T-helper 17 cell (primary cell): ENCODE results near the gene RASSF8. TPM values are rescaled to one million over a fixed set of nuclear protein-coding genes. Genes with fewer than 3 reads are reported as not detected.
A peak's percentile ranks its signal among the peaks of the same experiment; 100 is the strongest.

Experiments used
- ATAC-seq: fragments of 150-1000 bp; cut with Tn5 transposase; 2 replicates; pipeline ENCODE4 v1.10.0; 2021; ENCODE audit warnings: mild to moderate bottlenecking, moderate library complexity
- DNase-seq, 3 donors: peaks; one replicate each; pipeline versions ENCODE4 v3.0.0 to v3.0.0-alpha.2; 2020 to 2021
- H3K9me3 ChIP-seq: one replicate; pipeline ENCODE4 v1.7.0; 2013; ENCODE audit warnings: low read length, mild to moderate bottlenecking; ENCODE audit not compliant: control insufficient read depth, poor library complexity, severe bottlenecking
- H3K27ac Mint-ChIP-seq: one replicate; pipeline ENCODE4 v1.8.0; 2022; ENCODE audit warnings: mild to moderate bottlenecking, moderate library complexity, mixed read lengths
- H3K27me3 Mint-ChIP-seq: one replicate; pipeline ENCODE4 v1.8.0; 2022; ENCODE audit warnings: mixed read lengths
- H3K36me3 Mint-ChIP-seq: one replicate; pipeline ENCODE4 v1.8.0; 2022; ENCODE audit warnings: low read depth, mixed read lengths
- H3K4me1 Mint-ChIP-seq: one replicate; pipeline ENCODE4 v1.8.0; 2022; ENCODE audit warnings: mild to moderate bottlenecking, mixed read lengths
- H3K4me3 Mint-ChIP-seq: one replicate; pipeline ENCODE4 v1.8.0; 2022; ENCODE audit warnings: mild to moderate bottlenecking, moderate library complexity, mixed read lengths
- total RNA-seq, 4 donors: library from RNA in 2 of 4; stranded (reverse) in 2 of 4; gene quantifications; one replicate each; pipeline ENCODE4 v1.2.3 and lab custom pipeline; 2022 to 2026

Gene RASSF8
- total RNA-seq, 2 donors from 2014 or later = 0.05 TPM; not detected in 1

- no peak overlapping the region for H3K4me3 Mint-ChIP-seq
Observed at GRCh38 chr12:26119391-26119989, 161.0 kb downstream of the RASSF8 start.

GRCh38 chr12:26120561-26121274 lies 162.2 kb downstream of the RASSF8 start:
- Mint-ChIP-seq H3K4me1 (peaks cover 30% of the 10 kb centered on the region), H3K36me3 (peaks cover 3% of the 10 kb centered on the region), H3K4me3 (peak overlapping the region; percentile 9), H3K27me3 (peaks cover 63% of the 10 kb centered on the region), H3K27ac (no peak overlapping the region)
- H3K9me3 ChIP-seq = no peaks in the 10 kb centered on the region
- ATAC-seq (no peak), DNase-seq (no peak)

More at GRCh38 chr12:26119391-26119989, 161.0 kb downstream of the RASSF8 start:
- DNase-seq (no peak), ATAC-seq (no peak)
- peaks cover 24% of the 10 kb centered on the region for H3K4me1 Mint-ChIP-seq
- H3K27me3 Mint-ChIP-seq = peaks cover 53% of the 10 kb centered on the region
- no peaks in the 10 kb centered on the region for H3K9me3 ChIP-seq
- no peak overlapping the region for H3K27ac Mint-ChIP-seq
- peaks cover 3% of the 10 kb centered on the region for H3K36me3 Mint-ChIP-seq

GRCh38 chr12:26121323-26122060 lies 163.0 kb downstream of the RASSF8 start:
- peaks cover 30% of the 10 kb centered on the region for H3K4me1 Mint-ChIP-seq
- peaks cover 67% of the 10 kb centered on the region for H3K27me3 Mint-ChIP-seq
- DNase-seq = no peak
- H3K36me3 Mint-ChIP-seq = peaks cover 3% of the 10 kb centered on the region
- no peak overlapping the region for H3K27ac Mint-ChIP-seq
- H3K4me3 Mint-ChIP-seq = peak overlapping the region; percentile 77
- H3K9me3 ChIP-seq = no peaks in the 10 kb centered on the region
- peak; percentile 2 for ATAC-seq

- no peaks in the 10 kb centered on the region for H3K9me3 ChIP-seq
- Mint-ChIP-seq H3K36me3 (peaks cover 3% of the 10 kb centered on the region), H3K27me3 (peaks cover 65% of the 10 kb centered on the region), H3K4me3 (peak overlapping the region; percentile 77), H3K4me1 (peaks cover 31% of the 10 kb centered on the region), H3K27ac (no peak overlapping the region)
- peak; percentile 54 for ATAC-seq
- DNase-seq = peak in 2 of 3 donors; percentile 10 to 24
Observed at GRCh38 chr12:26122061-26122680, 163.7 kb downstream of the RASSF8 start.

GRCh38 chr12:26122681-26123481 lies 164.4 kb downstream of the RASSF8 start:
- peaks cover 70% of the 10 kb centered on the region for H3K27me3 Mint-ChIP-seq
- no peaks in the 10 kb centered on the region for H3K9me3 ChIP-seq
- H3K27ac Mint-ChIP-seq = peak overlapping the region; percentile 71
- DNase-seq (peak in 1 of 3 donors; percentile 16), ATAC-seq (peak; percentile 50)
- peak overlapping the region; percentile 89 for H3K4me3 Mint-ChIP-seq
- H3K4me1 Mint-ChIP-seq = peaks cover 35% of the 10 kb centered on the region
- H3K36me3 Mint-ChIP-seq = peaks cover 9% of the 10 kb centered on the region

- DNase-seq = no peak
- H3K9me3 ChIP-seq = no peaks in the 10 kb centered on the region
- H3K36me3 Mint-ChIP-seq = peaks cover 11% of the 10 kb centered on the region
- H3K27me3 Mint-ChIP-seq = peaks cover 72% of the 10 kb centered on the region
- peaks cover 35% of the 10 kb centered on the region for H3K4me1 Mint-ChIP-seq
- H3K27ac Mint-ChIP-seq = peak overlapping the region; percentile 71
- peak; percentile 5 for ATAC-seq
- peak overlapping the region; percentile 89 for H3K4me3 Mint-ChIP-seq
Observed at GRCh38 chr12:26123482-26123980, 165.0 kb downstream of the RASSF8 start.

- no peaks in the 10 kb centered on the region for H3K9me3 ChIP-seq
- H3K36me3 Mint-ChIP-seq = peaks cover 11% of the 10 kb centered on the region
- peaks cover 76% of the 10 kb centered on the region for H3K27me3 Mint-ChIP-seq
- peaks cover 35% of the 10 kb centered on the region for H3K4me1 Mint-ChIP-seq
- H3K27ac Mint-ChIP-seq = no peak within 1 kb of the TSS
- no peak for DNase-seq
- ATAC-seq = peak; percentile 18
- peak within 1 kb of the TSS; percentile 89 for H3K4me3 Mint-ChIP-seq
Observed at GRCh38 chr12:26124446-26125399, 166.2 kb downstream of the RASSF8 start, which contains the start of gene BHLHE41. Gene BHLHE41, minus strand, starts transcription at chr12:26125037. Its CDS starts 258 bp downstream, at chr12:26124779.

- Mint-ChIP-seq H3K27ac (no peak overlapping the region), H3K27me3 (peaks cover 76% of the 10 kb centered on the region), H3K36me3 (peaks cover 11% of the 10 kb centered on the region), H3K4me1 (peaks cover 35% of the 10 kb centered on the region), H3K4me3 (peak overlapping the region; percentile 89)
- H3K9me3 ChIP-seq = no peaks in the 10 kb centered on the region
- DNase-seq (no peak), ATAC-seq (peak; percentile 41)
Observed at GRCh38 chr12:26125400-26126339, 167.2 kb downstream of the RASSF8 start.

GRCh38 chr12:26126340-26127284 lies 168.1 kb downstream of the RASSF8 start:
- ATAC-seq = peak; percentile 35

GRCh38 chr12:26127404-26127803 lies 168.9 kb downstream of the RASSF8 start:
- DNase-seq (no peak), ATAC-seq (no peak)
- H3K4me1 Mint-ChIP-seq = peaks cover 29% of the 10 kb centered on the region
- peaks cover 11% of the 10 kb centered on the region for H3K36me3 Mint-ChIP-seq
- H3K27me3 Mint-ChIP-seq = peaks cover 80% of the 10 kb centered on the region
- peak overlapping the region; percentile 75 for H3K4me3 Mint-ChIP-seq
- no peak overlapping the region for H3K27ac Mint-ChIP-seq
- no peaks in the 10 kb centered on the region for H3K9me3 ChIP-seq

More at GRCh38 chr12:26126340-26127284, 168.1 kb downstream of the RASSF8 start:
- H3K36me3 Mint-ChIP-seq = peaks cover 11% of the 10 kb centered on the region
- peaks cover 73% of the 10 kb centered on the region for H3K27me3 Mint-ChIP-seq
- H3K9me3 ChIP-seq = no peaks in the 10 kb centered on the region
- H3K27ac Mint-ChIP-seq = no peak overlapping the region
- H3K4me3 Mint-ChIP-seq = peak overlapping the region; percentile 89
- peak in 1 of 3 donors; percentile 20 for DNase-seq
- peaks cover 32% of the 10 kb centered on the region for H3K4me1 Mint-ChIP-seq
